GM19023 (cell line): ENCODE data around the gene LEO1.

Experiments
- ATAC-seq: cut with Tn5 transposase; IDR thresholded peaks from one replicate; pipeline ENCODE4 v1.9.1; 2021; ENCODE audit warnings: mild to moderate bottlenecking, moderate library complexity; ENCODE audit not compliant: unreplicated experiment

The LEO1 gene

DNA sequence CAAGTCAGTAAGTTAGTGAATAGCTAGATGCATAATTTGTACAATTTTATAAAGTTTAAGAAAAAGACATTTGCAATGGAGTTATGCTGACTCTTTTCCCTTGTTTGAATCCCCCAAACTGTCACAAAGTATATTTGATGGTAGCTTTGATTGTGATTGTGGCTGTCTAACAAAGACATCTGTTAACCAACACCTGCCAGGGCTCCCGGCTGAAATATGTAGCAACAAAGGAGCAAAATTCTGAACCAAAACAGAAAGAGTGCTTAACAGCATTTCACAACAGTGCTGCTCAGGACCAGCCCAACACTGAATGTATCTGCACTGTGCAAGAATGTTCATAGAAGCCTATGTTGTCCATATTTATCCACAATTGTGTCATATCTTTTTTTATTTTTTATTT, 39.4 kb downstream of the LEO1 start:
- ATAC-seq, result no peak

DNA sequence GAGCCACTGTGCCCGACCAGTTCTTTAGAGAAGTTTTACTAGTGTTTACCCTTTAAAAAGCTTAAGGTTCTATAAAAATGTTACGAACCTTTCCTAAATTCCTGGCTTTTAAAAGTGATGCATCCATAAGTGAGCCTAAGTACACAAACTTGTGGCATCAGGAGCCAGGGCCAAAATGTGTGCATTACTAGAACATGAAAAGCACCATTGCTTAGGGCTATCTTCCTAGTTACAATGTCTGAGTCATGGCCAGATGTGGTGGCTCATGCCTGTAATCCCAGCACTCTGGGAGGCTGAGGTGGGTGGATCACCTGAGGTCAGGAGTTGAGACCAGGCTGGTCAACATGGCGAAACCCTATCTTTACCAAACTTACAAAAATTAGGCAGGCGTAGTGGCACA, 39.9 kb downstream of the LEO1 start:
- ATAC-seq, result no peak

DNA sequence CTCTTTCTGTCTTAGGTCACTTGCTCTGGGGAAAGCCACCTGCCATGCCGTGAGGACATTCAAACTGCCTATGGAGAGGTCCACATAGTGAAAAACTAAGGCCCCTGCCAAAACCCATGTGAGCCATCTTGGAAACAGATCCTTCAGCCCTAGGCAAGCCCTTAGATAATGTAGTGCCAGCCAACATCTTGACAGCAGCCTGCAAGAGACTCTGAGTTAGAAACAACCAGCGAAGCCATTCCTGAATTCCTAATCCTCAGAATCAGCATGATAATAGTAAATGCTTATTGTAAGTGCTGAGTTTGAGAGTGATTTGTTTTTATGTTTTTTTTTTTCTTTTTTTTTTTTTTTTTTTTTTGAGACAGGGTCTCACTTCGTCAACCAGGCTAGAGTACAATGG, 40.6 kb downstream of the LEO1 start:
- no peak for ATAC-seq

DNA sequence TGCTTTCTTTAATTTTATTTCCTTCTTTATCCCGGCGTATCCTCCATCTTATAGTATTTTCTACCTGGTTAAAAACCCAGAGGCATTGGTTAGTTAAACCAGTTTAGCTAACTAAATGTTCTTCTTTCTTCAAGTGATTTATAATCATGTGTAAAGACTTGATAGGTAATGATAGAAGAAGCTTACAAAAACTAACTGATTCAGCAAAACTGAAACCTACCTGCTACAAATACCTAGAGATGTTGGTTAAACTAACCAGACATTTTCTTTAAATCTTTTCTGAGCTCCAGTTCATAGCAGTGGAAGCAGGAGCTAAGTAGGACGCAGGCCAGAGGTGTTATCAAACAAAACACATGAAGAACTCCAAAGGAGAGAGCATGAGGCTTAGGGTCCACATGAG, 44.8 kb downstream of the LEO1 start:
- no peak for ATAC-seq

DNA sequence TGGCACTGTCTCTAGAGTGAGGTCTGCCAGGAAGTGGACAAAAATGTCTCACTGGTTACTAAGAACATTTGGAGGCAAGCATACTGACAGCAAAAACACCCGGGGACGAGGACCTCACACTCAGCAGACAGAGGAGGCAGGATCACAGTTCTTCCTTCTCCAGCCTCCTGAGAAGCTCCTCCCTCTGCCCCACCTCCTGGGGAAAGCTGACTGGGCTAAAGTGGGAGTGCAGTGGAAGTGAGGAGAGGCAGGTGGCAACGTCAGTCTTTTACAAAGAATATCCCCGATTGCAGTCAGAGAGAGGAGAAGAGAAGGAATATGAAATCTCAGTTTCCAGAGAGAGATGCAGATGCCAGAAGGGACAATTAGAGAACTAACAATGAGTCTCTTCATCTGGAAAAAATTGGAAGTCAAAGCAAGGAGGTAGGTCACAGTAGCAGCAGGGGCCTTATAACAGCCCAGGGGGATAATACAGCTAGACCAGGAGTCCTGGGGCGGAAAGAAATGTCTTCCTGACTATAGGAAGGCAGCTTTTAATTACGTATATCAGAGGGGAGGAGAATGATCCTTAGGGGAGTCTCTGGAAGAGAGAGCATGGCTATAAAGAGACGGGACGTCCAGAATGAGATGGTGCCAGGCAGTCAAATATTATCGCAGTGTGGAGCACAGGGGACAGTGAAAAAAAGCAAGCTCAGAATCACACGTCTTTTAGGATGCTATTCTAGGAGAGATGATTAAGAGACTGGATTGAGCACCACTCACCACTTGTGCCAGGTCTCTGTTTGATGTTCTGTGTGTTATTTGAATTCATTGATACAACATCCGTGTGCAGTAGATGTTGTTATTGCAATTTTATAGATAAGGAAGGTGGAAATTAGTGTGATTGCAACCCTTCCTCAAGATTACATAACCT, 47.2 kb downstream of the LEO1 start:
- no peak for ATAC-seq

DNA sequence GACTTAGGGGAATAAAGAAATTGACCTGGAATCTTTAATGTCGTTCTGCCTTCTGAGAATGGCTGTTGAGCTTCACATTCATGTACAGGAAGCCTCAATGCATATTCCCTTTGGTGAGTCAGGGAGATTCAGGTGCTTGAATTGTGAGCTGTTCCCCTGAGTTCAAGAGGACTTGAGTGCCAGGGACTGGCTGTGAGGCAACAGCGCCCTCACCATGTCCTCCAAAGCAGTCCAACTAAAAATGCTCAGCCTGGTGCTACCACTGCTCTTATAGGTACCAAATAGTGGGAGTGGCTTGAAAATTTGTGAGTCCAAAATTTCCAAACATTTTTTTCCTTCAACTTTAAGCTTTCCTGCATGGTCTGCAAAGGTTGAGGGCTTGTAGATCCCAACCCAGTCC, 54.1 kb downstream of the LEO1 start:
- no peak for ATAC-seq

DNA sequence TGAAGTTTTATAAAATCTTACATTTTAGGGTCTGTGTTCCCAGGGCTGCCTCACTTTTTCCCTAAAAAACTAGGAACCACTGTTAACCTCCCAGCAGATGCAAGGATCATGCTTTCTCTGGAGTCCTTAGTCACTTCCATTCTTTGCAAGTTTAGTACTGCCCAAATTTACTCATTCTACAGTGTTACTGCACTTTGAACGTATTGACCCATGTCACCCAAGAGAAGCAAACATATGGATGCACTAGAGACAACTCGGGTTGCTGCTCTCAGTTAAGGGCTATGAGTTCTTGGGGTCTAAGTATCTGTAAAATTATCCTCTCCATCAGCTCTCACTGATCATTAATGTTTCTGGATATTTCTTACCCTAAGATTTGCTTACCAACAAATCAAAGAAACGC, 59.0 kb downstream of the LEO1 start:
- ATAC-seq, result no peak

DNA sequence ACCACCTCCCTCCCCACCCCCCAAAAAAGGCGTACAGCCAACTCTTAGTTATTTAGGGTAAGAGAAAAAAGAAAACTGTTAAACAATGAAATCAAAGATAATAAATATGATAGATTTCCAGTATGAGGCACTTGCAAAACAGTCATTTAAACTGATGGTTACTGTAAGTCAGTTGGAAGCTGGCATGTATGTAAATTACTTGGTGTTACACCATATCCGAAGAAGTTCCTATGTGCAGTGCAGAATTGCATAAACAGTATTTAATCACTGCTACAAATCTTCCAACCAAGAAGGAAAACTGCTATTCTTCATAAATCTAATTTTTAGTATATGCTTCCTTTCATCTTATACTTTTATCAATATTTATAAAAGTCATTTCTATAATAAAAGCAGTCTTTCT, 62.0 kb downstream of the LEO1 start:
- no peak for ATAC-seq

DNA sequence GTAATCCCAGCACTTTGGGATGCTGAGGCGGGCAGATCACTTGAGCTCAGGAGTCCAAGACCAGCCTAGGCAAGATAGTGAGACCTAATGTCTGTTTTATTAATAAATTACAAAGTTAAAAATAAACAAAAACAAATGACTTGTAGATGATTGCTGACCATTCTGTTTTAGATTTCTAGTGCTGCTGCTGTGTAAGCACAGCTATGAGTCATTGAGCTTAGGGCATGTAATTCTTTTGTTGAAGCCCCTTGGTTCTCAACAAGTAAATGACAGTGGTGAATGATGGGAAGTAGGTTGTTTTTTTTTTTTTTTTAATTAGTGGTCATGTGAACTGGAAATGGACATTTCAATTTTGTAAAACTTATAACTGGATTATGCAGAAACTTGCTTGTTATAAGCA, 63.3 kb downstream of the LEO1 start:
- ATAC-seq, result no peak

DNA sequence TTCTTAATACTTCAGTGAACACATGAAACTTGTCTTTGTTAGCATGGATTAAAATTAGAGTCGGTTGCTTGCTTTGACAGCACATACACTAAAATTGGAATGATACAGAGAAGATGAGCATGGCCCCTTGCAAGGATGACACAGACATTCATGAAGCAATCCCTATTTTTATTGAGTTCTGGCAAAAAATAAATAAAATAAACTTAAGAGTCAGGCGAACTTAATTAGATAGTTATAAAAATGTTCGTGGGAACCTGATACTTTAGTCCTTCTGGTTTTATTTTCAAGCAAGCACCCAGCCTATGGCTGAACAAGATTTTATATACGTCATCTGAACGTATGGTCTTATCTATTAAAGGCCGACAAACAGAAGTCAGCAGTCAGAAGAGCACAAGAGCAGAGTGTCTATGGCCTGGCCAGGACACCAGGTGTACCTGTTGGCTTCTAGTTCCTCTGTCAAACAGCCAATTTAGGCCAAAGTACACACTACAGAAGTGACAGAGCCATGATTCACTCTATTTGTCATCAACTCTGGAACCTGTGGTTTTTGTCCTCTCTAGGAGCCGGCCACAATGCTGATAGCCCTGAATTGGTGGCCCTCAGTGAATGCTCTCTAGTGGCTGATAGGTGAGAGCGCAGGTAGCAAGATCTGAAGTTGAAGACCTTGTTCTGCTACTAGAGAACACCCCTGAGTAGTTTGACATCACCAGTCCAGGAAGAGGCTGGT, 64.3 kb downstream of the LEO1 start:
- ATAC-seq, result no peak

DNA sequence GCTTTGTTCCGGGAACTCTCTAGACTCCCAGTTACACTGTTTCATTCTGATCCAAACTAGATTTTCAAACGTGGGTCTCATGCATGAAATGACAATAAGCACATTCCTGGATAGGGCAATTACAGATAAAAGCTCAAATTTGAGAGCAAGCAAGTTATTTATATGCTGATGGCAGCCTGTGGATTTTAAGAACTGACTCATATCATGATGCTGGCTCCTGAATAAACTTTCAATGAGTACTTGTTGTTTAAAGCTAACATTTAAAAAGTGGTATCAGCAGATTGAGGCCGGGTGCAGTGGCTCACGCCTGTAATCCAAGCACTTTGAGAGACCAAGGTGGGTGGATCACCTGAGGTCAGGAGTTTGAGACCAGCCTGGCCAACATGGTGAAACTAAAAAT, 66.6 kb downstream of the LEO1 start:
- no peak for ATAC-seq

DNA sequence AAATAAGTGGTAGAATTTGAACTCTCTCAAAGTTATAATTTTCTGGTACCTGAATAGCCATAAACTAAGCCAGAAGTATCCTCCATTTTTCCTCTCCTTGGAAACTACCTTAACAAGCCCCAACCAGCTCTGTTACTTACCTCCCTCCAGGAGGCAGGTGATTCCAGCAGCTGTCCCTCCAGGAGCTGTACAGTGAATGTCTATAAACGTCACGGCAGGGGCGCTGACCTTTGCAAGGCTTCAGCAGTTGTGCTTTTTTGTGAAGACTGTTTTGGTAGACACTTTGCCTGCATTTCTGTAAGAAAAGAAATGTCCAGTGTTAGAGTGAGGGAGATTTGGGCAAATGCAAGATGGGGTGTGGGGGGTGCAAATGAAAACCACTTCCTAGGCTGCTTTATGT, 67.2 kb downstream of the LEO1 start:
- ATAC-seq, result no peak

DNA sequence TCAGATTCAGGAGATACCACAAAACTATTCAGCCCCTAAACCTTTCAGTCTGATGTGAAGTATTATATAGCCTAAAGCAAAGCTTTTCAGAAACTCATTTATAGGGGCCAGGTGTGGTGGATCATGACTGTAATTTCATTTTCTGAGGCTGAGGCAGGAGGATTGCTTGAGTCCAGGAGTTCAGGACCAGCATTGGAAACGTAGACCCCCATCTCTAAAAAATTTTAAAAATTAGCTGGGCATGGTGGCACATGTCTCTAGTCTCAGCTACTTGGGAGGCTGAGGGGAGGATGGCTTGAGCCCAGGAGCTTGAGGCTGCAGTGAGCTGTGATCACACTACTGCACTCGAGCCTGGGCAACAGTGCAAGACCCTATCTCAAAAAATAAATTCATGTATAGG, 82.1 kb downstream of the LEO1 start:
- no peak for ATAC-seq

DNA sequence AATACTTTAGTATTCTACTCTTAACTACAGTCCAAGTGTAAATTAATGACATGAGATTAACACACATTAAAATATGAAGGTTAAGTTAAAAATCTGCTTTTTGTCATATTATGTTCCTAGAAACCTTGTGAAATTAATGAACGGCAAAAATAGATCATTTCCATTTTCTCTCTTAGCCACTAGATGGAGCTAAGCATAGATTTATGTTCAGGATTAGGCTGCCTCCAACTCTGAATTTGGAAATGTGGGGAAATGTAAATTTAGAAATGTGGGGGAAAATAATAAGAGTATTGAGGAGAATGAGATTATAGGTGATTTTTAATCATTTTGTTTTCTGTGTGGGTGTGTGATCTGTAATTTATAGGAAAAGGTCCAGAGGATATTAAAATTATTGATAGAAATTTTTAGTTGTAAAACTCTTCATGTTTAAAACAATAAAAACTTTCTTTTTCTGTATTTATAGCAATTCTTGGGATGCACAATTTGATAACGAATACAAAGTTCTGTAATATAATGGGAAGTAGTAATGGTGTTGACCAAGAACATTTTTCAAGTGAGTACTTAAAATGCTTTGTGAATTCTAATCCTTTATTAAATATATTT, 82.9 kb downstream of the LEO1 start:
- ATAC-seq, result no peak
